Liver (tissue), 3 donors: ENCODE measurements around the gene DCLK2.

Experiments used
- ATF3 ChIP-seq: IDR thresholded peaks from 2 replicates; pipeline ENCODE4 v1.6.1; 2016; ENCODE audit warnings: antibody characterized with exemption
- CTCF ChIP-seq: fragments of 150-350 bp; IDR thresholded peaks from 2 replicates; pipeline ENCODE4 v1.5.1; 2017; ENCODE audit warnings: improper control_type of control experiment, low read depth, low read length; ENCODE audit not compliant: missing input control
- EGR1 ChIP-seq, 2 donors: IDR thresholded peaks; 2 replicates each; pipeline ENCODE4 v1.6.1; 2016 to 2018; ENCODE audit warnings: antibody characterized with exemption in 2 of 2, low read depth in 2 of 2
- FOXA1 ChIP-seq: IDR thresholded peaks from 2 replicates; pipeline ENCODE4 v1.6.1; 2016; ENCODE audit warnings: antibody characterized with exemption
- GABPA ChIP-seq, 2 donors: IDR thresholded peaks in 1 of 2; conservative IDR thresholded peaks in 1 of 2; 2 replicates each; pipeline ENCODE4 v1.6.1; 2016; ENCODE audit warnings: antibody characterized with exemption in 2 of 2, mild to moderate bottlenecking in 1 of 2, moderate library complexity in 1 of 2
- JUND ChIP-seq, 2 donors: IDR thresholded peaks; 2 replicates each; pipeline ENCODE4 v1.6.1; 2016; ENCODE audit warnings: antibody characterized with exemption in 2 of 2
- MAX ChIP-seq: IDR thresholded peaks from 2 replicates; pipeline ENCODE4 v1.6.1; 2016; ENCODE audit warnings: antibody characterized with exemption
- RAD21 ChIP-seq, 2 donors: IDR thresholded peaks; 2 replicates each; pipeline ENCODE4 v1.6.1; 2016; ENCODE audit warnings: antibody characterized with exemption in 2 of 2, mild to moderate bottlenecking in 2 of 2
- REST ChIP-seq: IDR thresholded peaks from 2 replicates; pipeline ENCODE4 v1.6.1; 2016; ENCODE audit warnings: antibody characterized with exemption, mild to moderate bottlenecking
- RXRA ChIP-seq, 2 donors: IDR thresholded peaks; 2 replicates each; pipeline ENCODE4 v1.6.1; 2017 to 2018; ENCODE audit warnings: antibody characterized with exemption in 2 of 2, mild to moderate bottlenecking in 1 of 2
- TAF1 ChIP-seq: conservative IDR thresholded peaks from 2 replicates; pipeline ENCODE4 v1.6.1; 2016; ENCODE audit warnings: antibody characterized with exemption, mild to moderate bottlenecking
- YY1 ChIP-seq: IDR thresholded peaks from 2 replicates; pipeline ENCODE4 v1.6.1; 2016; ENCODE audit warnings: antibody characterized with exemption, mild to moderate bottlenecking
- ZBTB33 ChIP-seq: IDR thresholded peaks from 2 replicates; pipeline ENCODE4 v1.6.1; 2016; ENCODE audit warnings: antibody characterized with exemption
- donor health status: healthy.
- donor health status: healthy.

GRCh38 chr4:150231107-150231770, 153.0 kb downstream of the DCLK2 start:
- TF ChIP-seq REST (no peak), GABPA (IDR thresholded peaks at IDR 0.05 in 1 of 2, conservative IDR thresholded peaks at IDR 0.05 in 1 of 2) (no peak), CTCF (no peak), TAF1 (no peak), MAX (no peak), YY1 (no peak), ZBTB33 (no peak), ATF3 (no peak), RAD21 (IDR thresholded peaks at IDR 0.05) (no peak), RXRA (IDR thresholded peaks at IDR 0.05) (no peak), JUND (IDR thresholded peaks at IDR 0.05) (no peak), EGR1 (IDR thresholded peaks at IDR 0.05; ENCODE audit: low read depth in 2 of 2) (no peak), FOXA1 (no peak)
